Activated CD4-positive, CD25-positive, alpha-beta regulatory T cell treated with anti-CD3 and anti-CD28 coated beads, Interleukin-2, amount 50 U/mL, for 72 hours (primary cell): Measurements from ENCODE around the gene INPP4A.

ENCODE experiments used
- DNase-seq: peaks from one replicate; pipeline ENCODE4 v3.0.0; 2021

The INPP4A gene

DNA sequence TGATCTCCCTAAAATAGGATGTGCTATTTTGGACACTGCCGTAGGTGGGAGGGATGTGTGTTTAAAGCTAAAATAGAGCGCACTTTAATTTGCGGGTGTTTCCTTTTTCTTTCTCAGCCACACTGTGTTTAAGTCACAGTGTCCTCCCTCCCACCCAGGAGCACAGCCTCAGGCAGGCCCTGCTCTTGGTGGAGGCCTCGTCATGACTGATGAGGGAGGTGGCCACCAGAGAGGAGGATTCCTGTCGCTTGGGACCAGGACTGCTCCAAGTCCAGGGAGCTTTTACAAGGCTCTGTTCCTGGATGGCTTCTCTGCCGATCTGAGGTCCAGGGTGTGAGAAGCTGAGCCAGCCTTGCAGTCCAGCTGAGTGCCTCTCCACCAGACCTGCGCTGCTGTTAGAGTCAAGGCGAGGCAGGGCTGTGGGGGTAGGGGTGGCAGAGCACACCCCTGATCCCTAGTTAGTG is 33.5 kb downstream of the INPP4A start:
- no peak for DNase-seq

DNA sequence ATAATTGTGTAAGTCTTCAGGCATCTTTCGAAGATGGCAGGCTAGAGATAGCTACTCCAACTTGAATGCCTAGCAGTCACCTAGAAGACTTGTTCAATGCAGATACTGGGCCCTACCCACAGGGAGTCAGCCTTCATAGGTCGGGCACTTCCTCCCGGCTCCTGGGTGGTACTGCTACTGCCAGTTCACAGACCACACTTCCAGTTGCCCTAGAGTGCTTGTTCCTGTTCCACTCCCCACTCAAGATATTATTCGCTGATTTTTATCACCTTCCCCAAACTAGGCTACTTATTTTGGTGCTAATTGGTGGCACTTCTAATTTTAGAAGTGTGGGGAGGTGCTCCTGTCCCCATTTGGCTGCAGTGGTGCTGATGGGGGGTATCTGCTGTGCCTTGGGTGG is 34.2 kb downstream of the INPP4A start:
- no peak for DNase-seq

DNA sequence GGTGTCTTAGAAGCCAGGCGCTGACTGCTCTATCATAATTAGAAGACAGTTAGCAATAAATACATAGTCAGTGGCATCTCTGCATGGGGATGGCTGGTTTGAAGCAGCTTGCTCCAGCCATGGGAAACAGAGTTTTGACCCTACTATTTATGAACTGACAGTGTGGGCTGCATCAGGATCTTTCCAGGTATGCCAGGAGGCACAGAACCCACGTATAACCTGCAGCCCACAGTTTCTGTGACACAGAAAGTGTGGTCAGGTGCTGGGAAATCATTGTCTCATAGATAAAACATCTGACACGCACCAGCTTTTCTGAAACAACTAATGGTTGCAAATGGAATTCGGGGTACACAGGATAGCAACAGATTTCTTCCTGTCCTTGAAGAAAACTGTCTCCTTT is 34.7 kb downstream of the INPP4A start:
- DNase-seq, result no peak

DNA sequence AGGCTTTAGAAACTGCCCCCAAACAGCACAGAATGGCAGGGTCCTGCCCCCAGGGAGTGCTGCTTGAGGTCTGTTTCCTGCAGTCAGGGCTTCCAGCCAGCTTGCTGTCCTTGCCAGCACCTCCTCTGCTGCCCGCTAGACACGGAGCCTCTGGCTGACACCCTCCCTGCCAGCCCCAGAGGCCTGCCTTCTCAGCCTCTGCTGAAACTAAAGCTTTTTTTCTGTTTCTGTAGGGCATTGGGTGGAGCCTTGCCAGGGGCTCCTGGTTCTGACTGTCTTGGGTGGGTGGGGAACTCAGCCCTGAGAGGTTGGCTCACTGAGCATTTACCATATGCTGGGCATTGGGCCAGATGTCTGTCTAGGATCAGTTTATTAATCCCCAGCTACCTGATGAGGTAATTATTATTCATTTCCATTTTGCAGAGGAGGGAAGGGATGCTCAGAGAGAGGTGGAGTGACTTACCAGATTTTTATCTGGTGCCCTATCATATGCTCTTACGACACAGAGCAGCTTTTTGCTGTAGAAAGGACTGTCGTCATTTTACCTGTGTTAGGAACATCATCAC is 35.4 kb downstream of the INPP4A start:
- no peak for DNase-seq

DNA sequence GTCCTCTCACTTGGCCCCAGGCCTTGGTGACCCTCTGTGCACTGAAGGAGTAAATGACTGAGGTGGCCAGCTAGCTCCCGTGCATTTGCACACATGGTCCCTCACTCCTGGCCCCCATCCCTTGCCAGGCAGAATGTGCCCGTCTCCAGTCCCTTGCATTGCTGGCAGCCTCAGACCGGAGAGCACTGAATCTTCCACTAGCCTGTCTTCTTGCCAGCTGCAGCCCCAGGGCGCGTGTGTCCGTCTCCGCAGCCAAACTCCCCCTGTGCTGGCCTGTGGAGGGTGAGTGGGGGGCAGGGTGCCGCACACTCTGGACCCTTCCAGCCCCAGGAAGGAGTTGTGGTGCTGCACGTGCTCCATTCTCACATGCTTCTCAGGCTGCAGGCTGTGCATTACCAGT is 35.9 kb downstream of the INPP4A start:
- no peak for DNase-seq

DNA sequence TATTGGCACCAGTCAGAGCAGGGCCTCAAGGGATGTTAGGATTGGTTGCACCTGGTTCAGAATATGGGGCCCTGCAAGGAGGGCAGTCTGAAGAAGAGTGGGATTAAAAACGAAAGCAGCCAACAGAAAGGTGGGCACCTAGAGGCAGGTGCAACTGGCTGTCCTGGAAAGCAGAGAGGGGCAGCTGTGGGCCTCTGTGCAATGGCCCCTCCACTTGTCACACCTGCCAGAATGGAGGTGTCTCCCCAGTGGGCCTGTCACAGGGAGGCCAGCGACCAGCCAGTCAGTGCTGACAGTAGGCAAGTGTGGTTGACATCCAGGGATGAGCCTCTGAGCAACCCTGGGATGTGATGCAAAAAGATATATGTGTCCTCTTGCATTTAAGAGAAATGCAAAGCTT is 37.7 kb downstream of the INPP4A start:
- no peak for DNase-seq

DNA sequence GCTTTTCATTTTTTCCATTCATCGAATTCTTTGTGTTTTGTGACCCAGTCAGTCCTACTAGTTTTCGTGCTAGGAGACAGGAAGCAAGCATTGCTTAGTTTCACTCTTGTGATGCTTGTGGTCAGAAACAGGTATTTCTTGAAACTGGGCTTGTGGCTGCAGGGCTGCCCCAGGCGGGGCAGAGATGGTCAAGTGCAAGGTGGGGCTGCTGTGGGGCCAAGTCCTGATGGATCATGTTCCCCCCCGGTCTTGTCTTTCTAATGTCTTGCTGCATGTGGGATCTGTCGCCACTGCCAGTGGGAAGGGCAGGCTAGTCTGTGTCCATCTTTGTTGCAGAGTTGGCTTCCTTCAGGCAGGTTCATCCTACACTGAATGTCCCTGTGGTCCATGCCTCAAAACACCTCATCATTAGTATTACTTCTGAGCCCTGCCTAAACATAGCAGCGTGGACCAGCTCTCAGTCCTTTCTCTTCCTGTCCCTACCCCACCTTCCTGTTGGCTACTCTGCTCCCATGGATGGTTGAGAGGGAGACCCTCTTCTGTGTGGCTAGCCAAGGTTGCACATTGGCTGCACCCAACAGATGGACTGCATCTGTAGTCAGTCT is 38.7 kb downstream of the INPP4A start:
- DNase-seq, result no peak

DNA sequence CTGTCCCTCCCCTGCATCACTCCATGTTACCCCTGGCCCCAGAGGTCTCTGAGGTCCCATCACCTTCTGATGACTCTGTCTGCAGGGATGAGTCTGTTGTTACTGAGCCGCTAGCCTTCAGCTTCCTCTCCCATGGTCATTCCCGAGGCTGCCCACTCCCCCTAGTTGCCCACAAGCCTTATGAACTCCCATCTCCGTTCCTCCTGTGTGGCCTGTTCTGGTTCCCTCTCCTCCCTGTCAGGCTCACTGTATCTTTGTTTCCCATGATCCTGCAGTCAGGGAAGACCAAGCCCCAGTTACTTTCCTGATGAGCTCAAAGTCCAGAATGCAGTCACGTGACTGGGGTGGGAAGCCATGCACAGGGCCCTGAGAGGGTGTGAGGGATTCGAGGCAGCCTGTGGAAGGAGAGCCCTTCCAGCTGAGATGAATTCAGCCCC is 39.5 kb downstream of the INPP4A start:
- no peak for DNase-seq

DNA sequence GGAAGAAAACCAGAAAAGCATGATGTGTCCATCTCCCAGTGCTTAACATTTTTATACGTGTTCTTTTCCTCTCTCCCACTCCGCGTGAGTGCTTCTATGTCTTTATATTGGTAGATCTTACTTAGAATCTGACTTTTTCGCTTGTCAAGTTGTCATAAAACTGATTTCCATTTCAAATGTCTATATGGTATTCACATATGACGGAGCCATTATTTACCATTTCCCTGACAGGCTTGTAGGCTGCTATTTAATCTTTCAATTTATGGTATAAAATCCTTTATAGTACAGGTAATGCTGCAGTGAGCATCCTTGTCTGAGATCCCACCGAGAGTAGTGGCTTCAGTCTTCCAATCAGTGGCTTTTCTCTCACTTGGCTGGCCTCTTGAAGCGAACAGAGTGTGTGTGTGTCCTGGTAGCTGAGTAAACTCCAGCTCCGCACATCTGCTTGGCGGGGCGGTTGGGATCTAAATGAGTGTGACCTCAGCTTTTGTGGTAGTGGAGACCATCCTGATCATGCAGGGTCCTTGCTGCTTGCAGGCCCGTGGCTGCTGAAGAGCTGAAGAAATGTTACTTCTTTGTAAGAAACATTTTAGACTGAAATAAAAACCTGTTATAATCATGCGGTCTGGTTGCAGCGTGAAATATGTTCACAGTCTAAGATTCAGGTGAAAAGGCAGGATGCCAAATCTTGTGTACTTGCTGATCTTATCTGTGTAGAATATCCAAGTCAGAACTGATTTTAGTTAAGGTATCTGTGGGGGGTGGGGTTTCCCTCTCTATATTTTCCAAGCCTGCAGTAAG is 40.2 kb downstream of the INPP4A start:
- DNase-seq, result no peak

DNA sequence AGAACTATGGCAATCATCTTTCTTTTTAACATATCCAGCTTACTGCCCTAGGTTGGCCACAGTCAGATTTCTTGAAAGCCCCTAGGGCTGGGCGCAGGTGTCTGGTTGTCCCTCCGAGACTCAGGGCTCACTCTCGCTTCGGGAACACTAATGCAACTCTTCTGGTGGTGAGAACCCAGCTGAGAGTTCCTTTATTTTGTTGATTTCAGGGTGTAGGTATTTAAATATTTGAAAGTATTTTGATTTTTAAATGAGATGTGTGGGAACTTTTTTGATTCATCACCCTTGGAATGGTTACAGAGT is 40.7 kb downstream of the INPP4A start:
- no peak for DNase-seq

DNA sequence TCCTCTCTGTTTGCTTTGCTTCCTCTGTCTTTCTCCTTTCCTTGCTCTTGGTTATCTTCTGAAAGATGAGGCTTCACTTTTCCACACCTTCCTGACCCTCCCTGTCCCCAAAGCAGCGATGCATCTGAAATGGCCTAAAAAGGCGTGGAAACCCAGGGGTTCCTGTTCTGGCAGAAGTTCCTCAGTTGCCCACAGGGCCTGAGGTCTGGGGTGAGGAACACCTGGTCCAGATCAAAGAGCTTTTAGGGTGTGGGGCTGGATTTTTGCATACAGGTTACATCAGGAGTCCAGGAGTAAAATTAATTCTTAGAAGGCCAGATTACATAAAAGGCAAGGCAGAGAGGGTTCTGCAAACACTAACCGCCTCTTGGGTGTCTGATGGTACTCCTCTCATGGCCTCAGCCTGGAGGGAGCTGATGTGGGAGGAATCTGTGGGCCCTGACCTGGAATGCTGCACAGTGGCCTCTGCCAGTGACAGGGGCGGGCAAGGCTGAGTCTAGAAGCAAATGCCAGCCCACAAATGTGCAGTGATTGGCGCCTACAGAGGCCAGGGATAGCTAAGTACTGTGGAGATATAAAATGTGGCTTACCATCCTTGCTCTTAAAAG is 41.8 kb downstream of the INPP4A start:
- DNase-seq, result peak; percentile 7

DNA sequence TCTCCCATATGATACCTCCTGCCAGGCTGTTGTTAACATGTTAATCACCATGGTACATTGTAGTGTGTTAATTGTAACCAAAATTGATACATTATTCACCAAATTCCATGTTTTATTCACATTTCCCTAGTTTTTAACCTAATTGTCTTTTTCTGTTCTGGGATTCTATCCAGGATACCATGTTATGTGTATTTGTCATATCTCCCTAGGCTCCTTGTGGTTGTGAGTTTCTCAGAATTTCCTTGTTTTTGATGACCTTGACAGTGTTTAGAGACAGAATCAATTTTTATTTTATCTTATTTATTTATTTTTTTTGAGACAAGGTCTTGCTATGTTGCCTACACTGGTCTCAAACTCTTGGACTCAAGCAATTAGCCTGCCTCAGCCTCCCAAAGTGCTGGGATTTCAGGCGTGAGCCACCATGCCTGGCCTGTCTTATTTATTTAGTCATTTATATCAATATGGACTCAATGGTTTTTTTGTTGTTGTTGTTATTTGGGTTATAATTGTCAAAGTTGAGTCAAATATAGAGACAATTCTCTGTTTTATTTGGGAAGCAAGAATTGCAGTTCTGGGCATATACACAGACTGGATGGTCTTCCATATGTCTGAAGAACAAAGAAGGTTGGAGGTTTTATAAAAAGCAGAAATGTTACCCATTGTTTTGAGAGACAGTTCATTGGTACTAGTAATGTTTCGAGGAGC is 42.6 kb downstream of the INPP4A start:
- no peak for DNase-seq

DNA sequence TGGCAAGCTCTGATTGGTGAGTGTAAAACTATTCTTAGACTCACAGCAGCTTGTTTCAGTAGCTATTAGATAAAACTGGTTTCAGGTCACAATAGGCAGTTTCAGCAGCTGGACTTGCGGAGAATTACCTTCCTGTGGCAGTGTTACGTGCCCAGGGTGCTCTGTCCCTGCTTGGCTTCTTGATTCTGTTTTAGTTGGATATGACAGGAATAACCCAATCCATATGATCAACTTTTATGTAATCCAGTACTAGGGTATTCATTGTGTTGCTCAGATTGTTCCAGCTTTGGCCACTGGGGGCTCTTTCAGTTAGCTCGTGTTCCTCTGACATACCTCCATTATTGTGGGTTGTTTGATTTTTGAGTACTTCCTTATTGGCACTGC is 43.1 kb downstream of the INPP4A start:
- peak; percentile 38 for DNase-seq

DNA sequence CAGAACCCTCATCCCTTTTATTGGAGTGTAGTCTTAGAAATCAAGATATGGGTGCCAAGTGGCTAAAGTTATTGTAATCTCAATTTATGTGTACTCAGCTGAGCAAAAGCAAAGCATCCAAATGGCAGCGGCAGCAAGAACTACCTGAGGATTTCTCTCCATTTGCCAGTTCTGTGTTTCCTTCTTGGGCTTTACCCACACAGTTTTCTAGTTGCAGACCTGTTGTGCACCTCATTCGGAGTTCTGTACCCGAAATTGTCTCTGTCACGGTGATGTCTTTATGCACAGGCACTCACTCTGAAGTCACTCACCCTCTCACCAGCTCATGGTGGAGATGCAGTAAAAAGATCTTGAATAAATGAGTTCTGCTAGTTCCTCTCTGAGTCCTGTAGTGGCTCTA is 43.6 kb downstream of the INPP4A start:
- DNase-seq, result no peak

DNA sequence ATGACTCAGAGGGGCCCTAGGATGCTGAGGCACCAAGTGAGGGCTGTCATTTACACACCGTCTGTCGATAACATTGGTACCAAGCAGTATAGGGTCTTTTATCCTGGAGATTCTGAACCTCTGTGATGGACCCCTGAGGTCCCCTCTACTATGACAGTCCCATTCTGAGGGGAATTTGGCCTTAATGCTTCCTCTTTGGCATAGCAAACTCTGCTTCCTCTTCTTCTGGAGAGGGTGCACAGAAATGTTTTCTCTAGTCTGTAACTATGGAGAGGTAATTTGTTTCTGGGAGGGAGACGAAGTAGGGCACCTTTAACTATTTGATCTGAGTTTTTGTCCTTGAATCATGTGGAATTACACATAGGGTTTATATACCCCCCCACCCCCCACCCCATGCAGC is 44.8 kb downstream of the INPP4A start:
- DNase-seq, result no peak

DNA sequence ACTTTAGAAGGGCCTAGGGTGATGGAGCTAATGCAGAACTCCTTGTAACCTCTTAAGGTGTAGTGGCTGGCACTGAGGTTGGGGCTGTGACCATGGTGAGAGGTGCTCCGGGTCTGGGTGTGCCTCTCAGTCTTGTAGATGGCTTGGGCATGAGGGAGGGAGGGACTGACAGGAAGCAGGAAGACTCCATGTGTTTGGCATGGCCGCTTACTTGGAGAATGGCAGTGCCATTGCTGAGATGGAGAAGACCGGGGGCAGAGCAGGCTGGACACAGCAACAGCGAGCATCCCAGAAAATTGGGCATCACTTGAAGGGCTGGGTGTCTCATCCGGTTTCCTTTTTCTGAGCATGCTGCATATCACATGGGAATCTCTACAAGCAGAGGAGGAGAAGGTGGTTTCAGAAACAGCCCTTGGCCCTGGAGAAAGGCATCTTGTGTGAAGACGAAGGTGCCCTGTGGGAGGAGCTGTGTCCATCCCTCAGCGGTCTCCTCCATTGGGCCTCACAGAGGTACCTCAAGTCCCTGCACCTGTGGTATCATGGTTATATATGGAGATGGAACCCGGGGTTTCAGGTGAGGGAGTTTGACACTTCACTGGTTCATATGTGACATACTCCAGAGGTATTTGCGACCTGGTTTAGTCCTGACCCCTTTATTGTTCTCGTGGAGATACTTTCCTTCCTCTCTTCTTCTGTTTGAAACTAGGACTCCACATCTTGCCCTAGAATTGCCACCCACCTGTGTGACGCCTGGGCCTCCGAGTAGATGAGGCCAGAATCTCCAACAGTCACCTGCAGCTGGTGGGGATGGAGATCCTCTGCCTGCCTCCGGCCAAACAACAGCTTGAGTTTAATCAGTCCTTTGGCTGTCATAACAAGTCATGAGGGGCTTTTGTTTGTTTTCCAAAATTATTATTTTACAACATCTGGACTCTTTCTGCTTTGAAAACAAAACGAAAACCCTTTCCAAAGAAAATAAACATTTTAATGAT is 45.6 kb downstream of the INPP4A start:
- DNase-seq, result peak; percentile 14

DNA sequence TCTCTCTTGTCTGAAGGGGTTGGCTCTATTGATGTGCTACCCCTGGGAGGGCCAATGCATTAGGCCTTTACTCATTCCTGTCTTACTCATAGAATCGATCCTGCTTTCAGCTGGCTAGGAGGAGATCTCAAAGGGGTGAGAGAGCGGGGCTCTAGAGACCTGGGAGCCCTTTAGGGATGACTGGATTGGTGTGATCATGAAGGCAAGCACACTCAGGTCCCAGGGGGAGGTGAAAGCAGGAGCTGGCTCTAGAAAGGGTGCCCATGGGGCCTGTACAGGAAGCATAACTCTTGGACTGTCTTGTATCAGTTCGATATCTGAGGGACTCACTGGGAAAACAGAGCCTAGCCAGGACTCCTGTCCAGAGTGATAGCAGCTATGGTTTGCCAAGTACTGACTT is 47.8 kb downstream of the INPP4A start:
- peak; percentile 15 for DNase-seq

DNA sequence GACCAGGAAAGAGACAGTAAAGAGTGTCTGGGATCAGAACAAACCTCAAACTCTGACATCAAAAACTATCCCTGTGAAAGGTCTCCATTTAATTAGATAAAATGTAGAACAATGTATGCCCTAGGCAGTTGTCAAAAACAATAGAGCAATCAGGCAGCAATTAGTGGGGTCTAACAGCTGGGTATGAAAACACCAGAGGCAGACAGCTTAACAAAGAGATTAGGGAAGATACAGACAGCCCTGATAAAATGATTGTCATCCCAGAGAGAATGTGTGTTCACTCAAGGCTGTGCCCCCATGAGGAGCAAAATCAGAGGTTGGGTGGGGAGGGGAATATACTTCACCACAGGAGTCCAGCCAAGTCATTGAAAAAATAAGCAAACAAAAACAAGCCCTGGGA is 50.0 kb downstream of the INPP4A start:
- no peak for DNase-seq

DNA sequence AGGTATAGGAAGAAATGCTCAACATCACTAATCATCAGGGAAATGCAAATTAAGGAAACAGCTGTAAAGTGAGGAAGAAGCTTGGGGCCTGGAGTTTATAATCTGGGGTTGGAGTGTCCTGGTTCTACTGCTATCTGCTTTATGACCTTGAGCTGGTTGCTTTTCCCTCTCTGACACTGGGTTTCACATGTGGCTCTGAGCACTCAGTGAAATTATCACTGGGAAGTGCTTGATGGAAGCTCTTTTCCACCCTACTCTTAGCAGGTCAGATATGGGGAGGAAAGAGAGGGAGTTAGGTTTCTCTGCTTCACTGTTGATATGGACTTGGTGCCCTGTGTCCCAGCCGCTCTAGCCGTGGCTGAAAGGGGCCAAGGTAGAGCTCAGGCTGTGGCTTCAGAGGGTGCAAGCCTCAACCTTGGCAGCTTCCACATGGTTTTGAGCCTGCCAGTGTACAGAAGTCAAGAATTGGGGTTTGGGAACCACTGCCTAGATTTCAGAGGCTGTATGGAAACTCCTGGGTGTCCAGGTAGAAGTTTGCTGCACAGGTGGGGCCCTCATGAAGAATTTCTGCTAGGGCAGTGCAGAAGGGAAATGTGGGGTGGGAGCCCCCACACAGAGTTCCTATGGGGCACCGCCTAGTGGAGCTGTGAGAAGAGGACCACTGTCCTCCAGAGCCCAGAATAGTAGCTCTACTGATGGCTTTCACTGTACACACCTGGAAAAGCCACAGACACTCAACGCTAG is 52.3 kb downstream of the INPP4A start:
- no peak for DNase-seq

DNA sequence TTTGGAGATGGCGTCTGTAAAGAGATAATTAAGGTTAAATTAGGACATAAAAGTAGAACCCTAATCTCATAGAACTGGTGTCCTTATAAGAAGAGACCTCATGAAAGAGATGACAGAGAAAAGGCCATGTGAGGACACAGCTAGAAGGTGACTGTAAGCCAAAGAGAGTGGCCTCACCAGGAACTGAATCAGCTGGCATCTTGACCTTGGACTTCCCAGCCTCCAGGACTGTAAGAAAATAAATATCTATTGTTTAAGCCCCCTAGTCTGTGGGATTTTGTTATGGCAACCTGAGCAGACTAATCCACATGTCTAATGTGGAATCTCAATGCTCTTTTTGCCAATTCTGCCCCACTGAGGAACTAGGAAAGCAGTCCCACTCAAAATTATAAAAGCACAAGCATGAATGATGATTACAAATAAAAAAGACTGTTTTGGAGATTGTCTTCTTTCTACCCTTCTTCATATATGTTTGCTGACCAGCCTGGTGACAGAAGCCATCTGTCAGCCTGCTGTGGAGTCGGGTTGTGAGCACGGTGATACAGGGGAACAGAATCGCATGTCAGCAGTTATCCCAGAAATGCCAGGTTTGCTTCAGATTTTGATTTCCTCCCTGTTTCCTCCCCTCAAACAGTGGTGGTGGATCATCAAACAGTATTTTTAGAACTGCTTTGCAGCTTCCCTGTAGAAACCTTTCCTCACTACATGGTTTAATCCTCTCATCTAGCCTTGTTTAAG is 54.2 kb downstream of the INPP4A start:
- no peak for DNase-seq

DNA sequence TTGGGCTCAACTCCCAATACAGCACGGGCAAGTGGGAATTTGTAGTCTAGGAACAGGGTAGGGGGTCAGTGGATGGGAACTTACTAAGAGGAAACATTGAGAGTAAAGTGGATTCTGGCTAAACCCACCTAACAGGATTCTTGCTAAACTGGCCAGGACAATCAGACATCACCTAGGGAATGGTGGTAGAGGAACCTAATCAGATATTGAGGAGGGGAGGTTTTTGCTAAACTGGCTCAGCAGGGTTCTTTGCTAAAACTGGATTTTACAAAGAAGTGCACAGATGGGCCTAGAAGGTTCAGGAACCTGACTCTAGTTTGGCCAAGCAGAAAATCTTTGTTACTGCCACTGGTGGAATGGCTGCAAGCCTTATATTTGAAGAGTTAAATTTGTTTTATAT is 55.9 kb downstream of the INPP4A start:
- DNase-seq, result no peak
